NT2/D1 (cell line): ENCODE results near the gene SNX11.

Experiments
- SUZ12 ChIP-seq: IDR thresholded peaks from 2 replicates; pipeline ENCODE4 v1.6.1; 2011; ENCODE audit not compliant: insufficient read length, insufficient read depth; ENCODE audit errors: extremely low read depth
- YY1 ChIP-seq: IDR thresholded peaks from 2 replicates; pipeline ENCODE4 v1.6.1; 2011; ENCODE audit not compliant: insufficient read length, insufficient read depth
- ZNF274 ChIP-seq: IDR thresholded peaks from 2 replicates; pipeline ENCODE4 v1.6.1; 2011; ENCODE audit warnings: mild to moderate bottlenecking, low read depth, low read length

DNA sequence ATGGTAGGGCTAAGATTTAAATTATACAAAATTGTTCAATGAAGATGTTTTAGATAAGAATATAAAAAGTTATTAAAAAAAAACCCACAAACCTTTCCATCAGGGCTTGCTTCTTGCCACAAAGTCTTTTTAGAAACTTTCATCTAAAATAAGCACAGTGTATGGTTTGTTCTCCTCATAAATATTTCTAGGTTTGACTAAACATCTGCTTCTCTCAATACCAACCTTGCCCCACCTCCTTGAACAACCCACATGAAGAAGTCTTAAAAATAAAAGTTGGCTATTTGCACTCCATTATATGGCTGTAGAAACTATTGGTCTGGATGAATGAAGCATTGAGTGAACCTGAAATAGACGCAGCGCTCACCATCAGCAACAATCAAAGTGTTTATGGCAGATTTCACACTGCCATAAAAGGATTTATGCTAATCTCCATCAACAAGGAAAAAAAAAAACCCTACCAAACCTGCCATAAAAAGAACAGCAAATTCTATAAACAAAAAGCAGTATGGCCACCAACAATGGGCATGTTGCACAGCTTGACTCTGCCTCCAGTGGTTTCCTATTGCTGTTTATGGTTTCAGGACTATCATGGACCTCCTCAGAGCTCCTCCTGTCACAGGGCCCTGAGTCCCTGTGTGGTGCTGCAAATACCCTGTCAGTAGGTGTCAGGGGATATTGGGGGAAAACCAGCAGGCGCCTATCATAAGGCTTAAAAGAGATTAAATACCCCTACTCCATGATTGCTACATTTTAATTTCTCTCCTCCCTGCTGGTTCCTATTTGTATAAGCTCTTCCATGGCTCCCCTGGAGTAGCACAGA is 37.6 kb downstream of the SNX11 start:
- TF ChIP-seq SUZ12 (no peak), YY1 (no peak), ZNF274 (no peak)
